ENCODE results near the gene FBXO24.

GRCh38 chr7:100553032-100553431 lies 33.1 kb upstream of the FBXO24 start:
- TF ChIP-seq CTCF (IDR thresholded peaks at IDR 0.05) (no peak), POLR2A (IDR thresholded peaks at IDR 0.05) (no peak)

Measured in suprapubic skin (tissue), 3 donors.